Endothelial cell of umbilical vein (primary cell): Measurements from ENCODE around the gene CLEC4M. TPM values are rescaled to one million over a fixed set of nuclear protein-coding genes. Genes with fewer than 3 reads are reported as not detected.

Source experiments
- BruUV-seq: library from RNA; stranded (reverse); fragments of 400-500 nt; replicated peaks from 2 replicates; lab custom pipeline; 2021; lab: Mats Ljungman, UMichigan
- CTCF ChIA-PET: fragments of 300-600, 350-600 bp; sonication (Branson Sonifier 250); formaldehyde crosslinking; loops from one replicate; lab custom pipeline; 2021; ENCODE audit warnings: antibody characterized with exemption, inconsistent platforms; lab: Charles Lee
- POLR2A ChIA-PET: fragments of 300-600, 350-600 bp; sonication (Branson Sonifier 250); formaldehyde crosslinking; loops from one replicate; lab custom pipeline; 2021; ENCODE audit warnings: antibody characterized with exemption, inconsistent platforms; lab: Charles Lee
- DNase-seq: peaks from one replicate; pipeline ENCODE4 v3.0.0-alpha.2; 2011; ENCODE audit warnings: low read depth, low spot score
- FAIRE-seq: peaks from 2 replicates; lab custom pipeline; 2011; peaks lifted over from hg19 to GRCh38; lab: Jason Lieb, UNC
- H2AFZ ChIP-seq: 2 replicates; pipeline ENCODE4 v1.6.0; 2012; ENCODE audit warnings: low read depth, low read length, control low read depth, inconsistent platforms
- H3K27ac ChIP-seq: 2 replicates; pipeline ENCODE4 v1.5.1; 2011; ENCODE audit warnings: low read depth, mild to moderate bottlenecking, control low read depth, low read length, moderate library complexity; ENCODE audit not compliant: insufficient read depth
- H3K27me3 ChIP-seq, 2 experiments: 2 replicates each; pipeline versions ENCODE4 v1.6.0 to v1.6.1; 2011; ENCODE audit warnings: low read length in 2 of 2, mixed read lengths in 1 of 2; ENCODE audit not compliant: control insufficient read depth in 2 of 2, insufficient read depth in 2 of 2
- H3K36me3 ChIP-seq, 2 experiments: 2 replicates in 1 of 2; 3 replicates in 1 of 2; pipeline ENCODE4 v1.5.1; 2011; ENCODE audit warnings: low read length in 2 of 2, mild to moderate bottlenecking in 1 of 2, moderate library complexity in 1 of 2; ENCODE audit not compliant: control insufficient read depth in 2 of 2, insufficient read depth in 2 of 2; ENCODE audit errors: extremely low read depth in 1 of 2
- H3K4me1 ChIP-seq: 3 replicates; pipeline ENCODE4 v1.5.1; 2011; ENCODE audit warnings: mild to moderate bottlenecking, low read length; ENCODE audit not compliant: control insufficient read depth, insufficient read depth; ENCODE audit errors: extremely low read depth
- H3K4me2 ChIP-seq: 2 replicates; pipeline ENCODE4 v1.6.1; 2011; ENCODE audit warnings: low read length, control low read depth, mixed read lengths; ENCODE audit not compliant: insufficient read depth
- H3K4me3 ChIP-seq, 3 experiments: fragments of 200-600 bp in 1 of 3; sonication (generic), shearing (Covaris generic) in 1 of 3; replicated peaks in 1 of 3; 2 replicates each; pipeline ENCODE4 v1.5.1; 2011 to 2016; ENCODE audit warnings: control low read depth in 3 of 3, low read length in 3 of 3, mild to moderate bottlenecking in 2 of 3, inconsistent platforms in 1 of 3, low read depth in 1 of 3, moderate library complexity in 1 of 3; ENCODE audit not compliant: insufficient read depth in 1 of 3
- H3K79me2 ChIP-seq: 2 replicates; pipeline ENCODE4 v1.6.0; 2012; ENCODE audit warnings: low read length, inconsistent platforms; ENCODE audit not compliant: control insufficient read depth, insufficient read depth
- H3K9ac ChIP-seq: replicated peaks from 2 replicates; pipeline ENCODE3; 2011; ENCODE audit warnings: low read length, control low read depth; ENCODE audit not compliant: insufficient read depth; ENCODE audit errors: extremely low read depth
- H3K9me1 ChIP-seq: replicated peaks from 3 replicates; pipeline ENCODE4 v1.6.0; 2011; ENCODE audit warnings: mild to moderate bottlenecking, low read length; ENCODE audit not compliant: control insufficient read depth, insufficient read depth; ENCODE audit errors: extremely low read depth
- H3K9me3 ChIP-seq: replicated peaks from 2 replicates; pipeline ENCODE4 v1.5.1; 2012; ENCODE audit warnings: low read length, inconsistent platforms; ENCODE audit not compliant: control insufficient read depth, insufficient read depth
- H4K20me1 ChIP-seq: replicated peaks from 2 replicates; pipeline ENCODE3; 2011; ENCODE audit warnings: mild to moderate bottlenecking, low read length; ENCODE audit not compliant: control insufficient read depth, insufficient read depth; ENCODE audit errors: extremely low read depth
- EZH2 ChIP-seq: IDR thresholded peaks from 2 replicates; pipeline ENCODE4 v1.6.1; 2012; ENCODE audit warnings: borderline replicate concordance, low read depth, mild to moderate bottlenecking, moderate library complexity, low read length, inconsistent platforms; ENCODE audit not compliant: severe bottlenecking
- FOS ChIP-seq: IDR thresholded peaks from 2 replicates; pipeline ENCODE4 v1.6.1; 2011; ENCODE audit warnings: mild to moderate bottlenecking, low read length, moderate library complexity, borderline replicate concordance; ENCODE audit not compliant: insufficient read depth
- GATA2 ChIP-seq: IDR thresholded peaks from 2 replicates; pipeline ENCODE4 v1.7.0; 2011; ENCODE audit warnings: low read depth, mild to moderate bottlenecking, moderate library complexity, mixed read lengths, low read length; ENCODE audit not compliant: insufficient read length, insufficient read depth
- JUN ChIP-seq: IDR thresholded peaks from 2 replicates; pipeline ENCODE4 v1.6.1; 2011; ENCODE audit warnings: borderline replicate concordance, low read depth; ENCODE audit not compliant: insufficient read length, insufficient read depth
- MYC ChIP-seq: IDR thresholded peaks from one replicate; pipeline ENCODE4 v1.6.1; 2011; ENCODE audit warnings: mild to moderate bottlenecking, low read depth, low read length
- POLR2A ChIP-seq: IDR thresholded peaks from 2 replicates; pipeline ENCODE4 v1.6.1; 2012; ENCODE audit warnings: low read depth, mild to moderate bottlenecking, control low read depth, low read length
- POLR2AphosphoS5 ChIP-seq: IDR thresholded peaks from 2 replicates; pipeline ENCODE4 v1.6.1; 2012; ENCODE audit warnings: low read depth, mild to moderate bottlenecking, control low read depth, low read length, moderate library complexity; ENCODE audit not compliant: insufficient read depth
- dilution Hi-C: fragments of 300-500 bp; cut with MboI; formaldehyde crosslinking; loops from one replicate; pipeline ENCODE4 v1.15.0; 2019; ENCODE audit warnings: low sequenced_read_pairs; ENCODE audit not compliant: extremely low pct_ligation_motif_present
- intact Hi-C: fragments of 100-400 bp; cut with micrococcal nuclease; formaldehyde crosslinking; loops from one replicate; pipeline ENCODE4 v1.10.0; 2022
- polyA plus RNA-seq, 4 experiments: library from polyadenylated mRNA; depleted of rRNA in 3 of 4; stranded (reverse) in 3 of 4; unstranded in 1 of 4; fragments of >200 nt; gene quantifications; 2 replicates each; pipeline versions ENCODE4 v1.2.1 to v1.2.3, GENCODE V29; 2011 to 2012; ENCODE audit warnings: missing spikeins in 1 of 4
- total RNA-seq: library from RNA; stranded (reverse); gene quantifications from 2 replicates; pipeline ENCODE4 v1.2.3, GENCODE V29; 2021
- TF ChIP-seq, protein P1 (sequence below): IDR thresholded peaks from 2 replicates; pipeline ENCODE4 v1.6.1; 2011; ENCODE audit not compliant: insufficient read depth, insufficient read length
- TF ChIP-seq, protein P2 (sequence below), 2 donors: IDR thresholded peaks; 1 replicate in 1 of 2; 2 replicates in 1 of 2; pipeline ENCODE4 v1.5.1; 2011; ENCODE audit warnings: low read length in 2 of 2, mild to moderate bottlenecking in 2 of 2, moderate library complexity in 2 of 2, control low read depth in 1 of 2, inconsistent platforms in 1 of 2, low read depth in 1 of 2; ENCODE audit not compliant: insufficient read depth in 1 of 2; ENCODE audit errors: extremely low read depth in 1 of 2

CLEC4M gene
- total and polyA plus RNA-seq, 2 donors (not counting 3 experiments of a cell fraction or from before 2014, with no cell fraction given) = 0.46 to 1.0 TPM

DNA sequence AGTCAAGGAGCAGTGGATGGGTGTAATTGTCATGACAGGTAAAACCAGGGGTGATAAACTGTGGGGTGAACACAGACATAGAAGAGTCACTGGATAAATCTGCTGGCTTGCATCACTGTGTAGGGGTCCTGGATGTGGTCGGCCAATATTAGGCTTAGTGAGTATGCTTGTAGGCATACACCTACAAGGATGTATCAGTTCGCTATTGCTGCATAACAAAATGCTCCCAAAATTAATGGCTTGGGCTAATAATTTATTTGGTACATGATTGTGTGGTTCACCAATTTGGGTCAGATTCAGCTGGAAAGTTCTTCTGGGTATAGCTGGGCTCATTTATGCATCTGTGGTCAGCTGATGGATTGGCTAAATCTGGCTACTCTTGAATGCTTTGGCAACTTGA, 55.8 kb downstream of the CLEC4M start:
- H3K27me3 ChIP-seq = no peaks in the 10 kb centered on the region
- intact Hi-C loops = no loop called here

More for the DNA sequence above, 55.8 kb downstream of the CLEC4M start:
- CTCF ChIA-PET = interaction anchor here (0.9 to 1.8 kb wide), 4 partner anchors 10 to 138 kb away, joined by 3 to 5 read pairs (median 4); partner anchors contain the start of gene TRAPPC5
- Histone ChIP-seq H3K9me1 (no peaks in the 10 kb centered on the region), H3K9me3 (no peaks in the 10 kb centered on the region), H2AFZ (no peak overlapping the region), H4K20me1 (no peaks in the 10 kb centered on the region), H3K9ac (no peak overlapping the region), H3K4me1 (no peaks in the 10 kb centered on the region), H3K4me2 (no peak overlapping the region), H3K4me3 (no peak overlapping the region), H3K79me2 (no peaks in the 10 kb centered on the region), H3K27ac (no peak overlapping the region), H3K36me3 (no peaks in the 10 kb centered on the region)
- dilution Hi-C loops = no loop called here
- no TSS peak for BruUV-seq
- no peak for TF ChIP-seq POLR2AphosphoS5
- TF ChIP-seq EZH2 = no peak
- no peak for TF ChIP-seq GATA2
- TF ChIP-seq JUN = no peak
- TF ChIP-seq, protein P1, sequence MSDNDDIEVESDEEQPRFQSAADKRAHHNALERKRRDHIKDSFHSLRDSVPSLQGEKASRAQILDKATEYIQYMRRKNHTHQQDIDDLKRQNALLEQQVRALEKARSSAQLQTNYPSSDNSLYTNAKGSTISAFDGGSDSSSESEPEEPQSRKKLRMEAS = no peak
- TF ChIP-seq, protein P2, sequence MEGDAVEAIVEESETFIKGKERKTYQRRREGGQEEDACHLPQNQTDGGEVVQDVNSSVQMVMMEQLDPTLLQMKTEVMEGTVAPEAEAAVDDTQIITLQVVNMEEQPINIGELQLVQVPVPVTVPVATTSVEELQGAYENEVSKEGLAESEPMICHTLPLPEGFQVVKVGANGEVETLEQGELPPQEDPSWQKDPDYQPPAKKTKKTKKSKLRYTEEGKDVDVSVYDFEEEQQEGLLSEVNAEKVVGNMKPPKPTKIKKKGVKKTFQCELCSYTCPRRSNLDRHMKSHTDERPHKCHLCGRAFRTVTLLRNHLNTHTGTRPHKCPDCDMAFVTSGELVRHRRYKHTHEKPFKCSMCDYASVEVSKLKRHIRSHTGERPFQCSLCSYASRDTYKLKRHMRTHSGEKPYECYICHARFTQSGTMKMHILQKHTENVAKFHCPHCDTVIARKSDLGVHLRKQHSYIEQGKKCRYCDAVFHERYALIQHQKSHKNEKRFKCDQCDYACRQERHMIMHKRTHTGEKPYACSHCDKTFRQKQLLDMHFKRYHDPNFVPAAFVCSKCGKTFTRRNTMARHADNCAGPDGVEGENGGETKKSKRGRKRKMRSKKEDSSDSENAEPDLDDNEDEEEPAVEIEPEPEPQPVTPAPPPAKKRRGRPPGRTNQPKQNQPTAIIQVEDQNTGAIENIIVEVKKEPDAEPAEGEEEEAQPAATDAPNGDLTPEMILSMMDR (IDR thresholded peaks at IDR 0.05; ENCODE audit: extremely low read depth in 1 of 2, insufficient read depth in 1 of 2, low read depth in 1 of 2, low read length in 2 of 2) = no peak
- no peak for TF ChIP-seq MYC
- no peak for TF ChIP-seq FOS
- no peak for TF ChIP-seq POLR2A
- FAIRE-seq (no peak), DNase-seq (no peak)
- POLR2A ChIA-PET = no interaction called here

Other genes with a start within 250 kb of the CLEC4M start
- 51.2 and 52.1 TPM in 2 replicates for gene ZNF358, start 247.1 kb upstream of the CLEC4M start, total RNA-seq
- gene ZNF358, start 247.1 kb upstream of the CLEC4M start, polyA plus RNA-seq = 83.2 and 90.6 TPM in 2 replicates
- 23.0 and 26.9 TPM in 2 replicates for gene MCOLN1, start 240.6 kb upstream of the CLEC4M start, total RNA-seq
- gene MCOLN1, start 240.6 kb upstream of the CLEC4M start, polyA plus RNA-seq = 60.9 and 84.6 TPM in 2 replicates
- gene PNPLA6, start 227.5 kb upstream of the CLEC4M start, total RNA-seq = 163 and 164 TPM in 2 replicates
- gene PNPLA6, start 227.5 kb upstream of the CLEC4M start, polyA plus RNA-seq = 106 and 117 TPM in 2 replicates
- gene CAMSAP3, start 167.4 kb upstream of the CLEC4M start, total RNA-seq = 0.16 and 0.22 TPM in 2 replicates
- gene CAMSAP3, start 167.4 kb upstream of the CLEC4M start, polyA plus RNA-seq = 0.11 TPM in 2 replicates
- gene XAB2, start 133.7 kb upstream of the CLEC4M start, total RNA-seq = 37.0 and 37.3 TPM in 2 replicates
- 47.6 and 51.6 TPM in 2 replicates for gene XAB2, start 133.7 kb upstream of the CLEC4M start, polyA plus RNA-seq
- 162 and 172 TPM in 2 replicates for gene PET100, start 133.4 kb upstream of the CLEC4M start, total RNA-seq
- gene PET100, start 133.4 kb upstream of the CLEC4M start, polyA plus RNA-seq = 55.0 and 59.0 TPM in 2 replicates
- gene PCP2, start 129.5 kb upstream of the CLEC4M start, total RNA-seq = not detected in 2 replicates
- not detected in 2 replicates for gene PCP2, start 129.5 kb upstream of the CLEC4M start, polyA plus RNA-seq
- gene STXBP2, start 126.1 kb upstream of the CLEC4M start, total RNA-seq = 70.0 and 87.6 TPM in 2 replicates
- gene STXBP2, start 126.1 kb upstream of the CLEC4M start, polyA plus RNA-seq = 104 and 105 TPM in 2 replicates
- gene RETN, start 94.2 kb upstream of the CLEC4M start, total RNA-seq = not detected in 2 replicates
- not detected in 2 replicates for gene RETN, start 94.2 kb upstream of the CLEC4M start, polyA plus RNA-seq
- not detected in 2 replicates for gene MCEMP1, start 86.2 kb upstream of the CLEC4M start, total RNA-seq
- not detected in 2 replicates for gene MCEMP1, start 86.2 kb upstream of the CLEC4M start, polyA plus RNA-seq
- gene TRAPPC5, start 82.4 kb upstream of the CLEC4M start, total RNA-seq = 148 and 172 TPM in 2 replicates
- 114 and 212 TPM in 2 replicates for gene TRAPPC5, start 82.4 kb upstream of the CLEC4M start, polyA plus RNA-seq
- not detected in 2 replicates for gene FCER2, start 61.1 kb upstream of the CLEC4M start, total RNA-seq
- not detected in 2 replicates for gene FCER2, start 61.1 kb upstream of the CLEC4M start, polyA plus RNA-seq
- gene CLEC4G, start 31.1 kb upstream of the CLEC4M start, total RNA-seq = not detected in 2 replicates
- not detected in 2 replicates for gene CLEC4G, start 31.1 kb upstream of the CLEC4M start, polyA plus RNA-seq
- gene CD209, start 15.7 kb upstream of the CLEC4M start, total RNA-seq = not detected in 2 replicates
- not detected in 2 replicates for gene CD209, start 15.7 kb upstream of the CLEC4M start, polyA plus RNA-seq
- gene EVI5L, start 67.0 kb downstream of the CLEC4M start, total RNA-seq = 13.5 and 18.3 TPM in 2 replicates
- gene EVI5L, start 67.0 kb downstream of the CLEC4M start, polyA plus RNA-seq = 11.9 and 15.8 TPM in 2 replicates
- gene PRR36, start 111.1 kb downstream of the CLEC4M start, total RNA-seq = not detected in 2 replicates
- gene PRR36, start 111.1 kb downstream of the CLEC4M start, polyA plus RNA-seq = 0.05 TPM in 1 of 2 replicates, not detected in the other
- gene LRRC8E, start 125.3 kb downstream of the CLEC4M start, total RNA-seq = 1.6 and 1.8 TPM in 2 replicates
- 1.1 and 1.3 TPM in 2 replicates for gene LRRC8E, start 125.3 kb downstream of the CLEC4M start, polyA plus RNA-seq
- gene MAP2K7, start 140.6 kb downstream of the CLEC4M start, total RNA-seq = 31.6 and 36.0 TPM in 2 replicates
- gene MAP2K7, start 140.6 kb downstream of the CLEC4M start, polyA plus RNA-seq = 13.8 and 14.0 TPM in 2 replicates
- 1.2 TPM in 1 of 2 replicates, not detected in the other for gene TGFBR3L, start 151.6 kb downstream of the CLEC4M start, total RNA-seq
- gene TGFBR3L, start 151.6 kb downstream of the CLEC4M start, polyA plus RNA-seq = 0.35 and 0.81 TPM in 2 replicates
- 23.7 and 29.2 TPM in 2 replicates for gene SNAPC2, start 157.1 kb downstream of the CLEC4M start, total RNA-seq
- 25.8 and 33.0 TPM in 2 replicates for gene SNAPC2, start 157.1 kb downstream of the CLEC4M start, polyA plus RNA-seq
- 27.6 and 31.1 TPM in 2 replicates for gene CTXN1, start 162.9 kb downstream of the CLEC4M start, total RNA-seq
- gene CTXN1, start 162.9 kb downstream of the CLEC4M start, polyA plus RNA-seq = 16.0 and 25.6 TPM in 2 replicates
- 61.5 and 62.9 TPM in 2 replicates for gene TIMM44, start 180.4 kb downstream of the CLEC4M start, total RNA-seq
- 64.3 and 82.5 TPM in 2 replicates for gene TIMM44, start 180.4 kb downstream of the CLEC4M start, polyA plus RNA-seq
- gene ELAVL1, start 242.4 kb downstream of the CLEC4M start, total RNA-seq = 124 and 134 TPM in 2 replicates
- 40.6 and 46.8 TPM in 2 replicates for gene ELAVL1, start 242.4 kb downstream of the CLEC4M start, polyA plus RNA-seq